ENCODE results near the gene MIR17HG.

DNA sequence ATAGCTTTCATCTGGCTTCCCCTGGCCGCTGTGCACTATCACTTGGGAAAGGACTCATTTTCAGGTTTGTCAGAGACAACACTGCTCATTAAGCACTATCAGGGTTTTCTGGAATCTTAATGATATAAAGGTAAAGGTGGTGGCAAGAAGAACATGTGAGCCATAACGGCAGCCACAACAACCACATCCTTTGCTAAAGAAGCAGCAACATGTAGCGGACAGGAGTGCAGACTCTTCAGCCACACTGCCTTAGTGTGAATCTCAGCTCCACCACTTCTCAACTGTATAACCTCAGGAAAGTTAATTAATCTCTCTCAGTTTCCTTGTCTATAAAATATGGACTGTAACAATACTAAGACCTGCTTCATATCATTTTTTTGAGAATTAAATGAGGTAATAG lies 24.1 kb upstream of the MIR17HG start:
- no peak for TF ChIP-seq POLR2A (IDR thresholded peaks at IDR 0.05)
- TF ChIP-seq POLR2AphosphoS5 (IDR thresholded peaks at IDR 0.05) = no peak
- TF ChIP-seq, protein P1, sequence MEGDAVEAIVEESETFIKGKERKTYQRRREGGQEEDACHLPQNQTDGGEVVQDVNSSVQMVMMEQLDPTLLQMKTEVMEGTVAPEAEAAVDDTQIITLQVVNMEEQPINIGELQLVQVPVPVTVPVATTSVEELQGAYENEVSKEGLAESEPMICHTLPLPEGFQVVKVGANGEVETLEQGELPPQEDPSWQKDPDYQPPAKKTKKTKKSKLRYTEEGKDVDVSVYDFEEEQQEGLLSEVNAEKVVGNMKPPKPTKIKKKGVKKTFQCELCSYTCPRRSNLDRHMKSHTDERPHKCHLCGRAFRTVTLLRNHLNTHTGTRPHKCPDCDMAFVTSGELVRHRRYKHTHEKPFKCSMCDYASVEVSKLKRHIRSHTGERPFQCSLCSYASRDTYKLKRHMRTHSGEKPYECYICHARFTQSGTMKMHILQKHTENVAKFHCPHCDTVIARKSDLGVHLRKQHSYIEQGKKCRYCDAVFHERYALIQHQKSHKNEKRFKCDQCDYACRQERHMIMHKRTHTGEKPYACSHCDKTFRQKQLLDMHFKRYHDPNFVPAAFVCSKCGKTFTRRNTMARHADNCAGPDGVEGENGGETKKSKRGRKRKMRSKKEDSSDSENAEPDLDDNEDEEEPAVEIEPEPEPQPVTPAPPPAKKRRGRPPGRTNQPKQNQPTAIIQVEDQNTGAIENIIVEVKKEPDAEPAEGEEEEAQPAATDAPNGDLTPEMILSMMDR (IDR thresholded peaks at IDR 0.05) = no peak
- TF ChIP-seq EP300 (IDR thresholded peaks at IDR 0.05) = no peak

Measured in sigmoid colon (tissue), 4 donors.